ENCODE data around the gene CRB2. TPM values are rescaled to one million over a fixed set of nuclear protein-coding genes. Genes with fewer than 3 reads are reported as not detected.

The CRB2 gene
- total and polyA plus RNA-seq, 4 experiments from 2014 or later, result not detected

DNA sequence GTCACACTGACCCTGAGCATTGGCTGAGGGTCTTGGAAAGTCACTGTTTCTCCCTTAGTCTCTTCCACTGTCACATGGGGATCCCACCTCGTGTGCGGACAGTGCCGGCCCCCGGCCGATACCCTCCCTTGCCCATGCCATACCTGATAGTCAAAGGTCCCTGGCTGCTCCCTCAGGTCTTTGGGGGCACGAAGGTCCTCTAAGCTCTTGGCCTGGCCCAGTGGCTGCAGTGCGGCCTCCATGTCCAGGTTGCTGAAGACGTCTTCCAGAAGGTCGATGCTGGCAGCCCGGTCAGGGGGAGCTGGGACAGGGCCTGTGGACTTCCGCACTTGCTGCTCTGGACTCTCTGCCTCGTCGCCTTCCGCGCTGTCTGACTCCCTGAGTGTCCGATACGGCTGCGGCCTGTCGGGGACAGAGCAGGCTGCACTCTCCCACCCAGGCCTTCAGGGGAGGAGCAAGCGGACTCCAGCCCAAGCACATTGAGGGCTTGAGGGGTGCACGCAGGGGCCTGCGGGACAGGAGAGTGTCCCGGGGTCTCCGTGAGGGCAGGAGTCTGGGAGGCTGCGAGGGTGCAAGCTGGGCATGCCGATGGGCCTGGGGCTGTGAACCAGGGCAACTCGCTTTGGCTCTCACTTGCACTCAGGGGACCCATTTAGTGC lies 27.6 kb downstream of the CRB2 start:
- POLR2A ChIA-PET (ENCODE audit: partially characterized antibody), result no interaction called here
- Histone ChIP-seq H3K4me3 (ENCODE audit: low read length in 2 of 2) (no peak overlapping the region), H3K36me3 (ENCODE audit: insufficient read depth, low read length) (no peaks in the 10 kb centered on the region), H3K9me3 (ENCODE audit: control insufficient read depth in 1 of 2, low read length in 2 of 2) (no peaks in the 10 kb centered on the region), H3K27me3 (ENCODE audit: insufficient read depth, low read length) (no peaks in the 10 kb centered on the region), H3K4me1 (ENCODE audit: insufficient read depth, low read length) (no peaks in the 10 kb centered on the region), H3K27ac (ENCODE audit: low read depth, low read length) (no peak overlapping the region)
- DNase-seq, result peak in 1 of 5 donors; percentile 18
- no peaks in the 10 kb centered on the region for H3K27me3 Mint-ChIP-seq
- H3K4me3 Mint-ChIP-seq, result peak overlapping the region in 1 of 8 donors; percentile 25
- intact Hi-C loops (cut with micrococcal nuclease), result loop anchor here (10.0 kb wide), 1 partner anchor 919 kb away; no protein-coding TSS in a partner anchor
- H3K9me3 Mint-ChIP-seq, result no peaks in the 10 kb centered on the region
- no peak overlapping the region for H3K27ac Mint-ChIP-seq
- CTCF ChIA-PET (ENCODE audit: partially characterized antibody), result no interaction called here
- H3K36me3 Mint-ChIP-seq, result peaks cover 0 to 6% of the 10 kb centered on the region in 2 donors
- no peaks in the 10 kb centered on the region for H3K4me1 Mint-ChIP-seq

DNA sequence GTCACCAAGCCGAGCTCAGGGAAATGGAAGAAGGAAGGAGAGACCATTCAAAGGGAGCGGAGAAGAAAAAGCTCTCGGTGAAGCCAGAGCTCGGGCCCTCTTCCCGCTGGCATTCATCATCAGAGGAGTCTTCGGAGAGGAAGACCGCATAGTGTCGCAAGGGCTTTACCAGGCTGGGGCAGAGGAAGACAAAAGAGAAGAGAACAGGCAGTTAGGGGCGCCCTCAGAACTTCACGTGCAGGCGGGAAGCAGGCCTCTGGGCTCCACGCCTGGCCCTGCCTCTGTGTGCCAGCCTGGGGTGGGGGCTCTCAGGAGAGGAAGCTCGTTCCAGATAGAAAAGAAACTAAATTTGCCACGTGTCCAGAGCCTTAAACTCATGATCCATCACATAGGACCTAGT lies 31.7 kb downstream of the CRB2 start:
- Histone ChIP-seq H3K4me1 (ENCODE audit: insufficient read depth, low read length) (no peaks in the 10 kb centered on the region), H3K27ac (ENCODE audit: low read depth, low read length) (no peak overlapping the region), H3K4me3 (ENCODE audit: low read length in 2 of 2) (no peak overlapping the region), H3K9me3 (ENCODE audit: control insufficient read depth in 1 of 2, low read length in 2 of 2) (no peaks in the 10 kb centered on the region), H3K36me3 (ENCODE audit: insufficient read depth, low read length) (no peaks in the 10 kb centered on the region), H3K27me3 (ENCODE audit: insufficient read depth, low read length) (no peaks in the 10 kb centered on the region)
- DNase-seq, result peak in 1 of 5 donors; percentile 9
- no peaks in the 10 kb centered on the region for H3K9me3 Mint-ChIP-seq
- H3K36me3 Mint-ChIP-seq, result peaks cover 0 to 9% of the 10 kb centered on the region in 2 donors
- no peak overlapping the region for H3K4me3 Mint-ChIP-seq
- H3K27ac Mint-ChIP-seq, result no peak overlapping the region
- H3K4me1 Mint-ChIP-seq, result no peaks in the 10 kb centered on the region
- POLR2A ChIA-PET (ENCODE audit: partially characterized antibody), result no interaction called here
- intact Hi-C loops (cut with micrococcal nuclease), result loop anchor here (10.0 kb wide), 1 partner anchor 923 kb away; no protein-coding TSS in a partner anchor
- no peaks in the 10 kb centered on the region for H3K27me3 Mint-ChIP-seq
- CTCF ChIA-PET (ENCODE audit: partially characterized antibody), result interaction anchor here (1.1 to 1.7 kb wide), 2 partner anchors 19 to 33 kb away, joined by 3 to 7 read pairs; no protein-coding TSS in a partner anchor

DNA sequence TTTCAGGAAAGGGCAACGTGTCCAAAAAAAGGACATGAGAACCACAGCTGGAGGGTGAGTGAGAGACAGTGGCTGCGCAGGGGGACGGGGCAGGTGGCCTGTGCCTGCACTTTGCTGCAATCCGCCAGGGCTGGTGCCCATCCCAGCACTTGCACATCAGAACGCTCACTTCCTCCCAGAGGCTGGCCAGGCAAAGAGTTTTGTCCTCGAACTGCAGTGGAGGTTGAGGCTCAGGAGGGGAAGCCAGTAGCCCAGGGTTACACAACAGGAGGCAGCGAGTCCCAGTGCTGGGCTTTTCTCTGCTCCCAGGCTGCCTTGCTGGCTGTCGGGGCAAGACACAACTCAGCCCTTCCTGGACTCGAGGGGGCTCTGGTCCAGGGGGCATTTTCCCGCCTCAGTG lies 33.1 kb downstream of the CRB2 start:
- H3K36me3 ChIP-seq (ENCODE audit: insufficient read depth, low read length), result no peaks in the 10 kb centered on the region
- Mint-ChIP-seq H3K9me3 (no peaks in the 10 kb centered on the region), H3K36me3 (peaks cover 0 to 9% of the 10 kb centered on the region in 2 donors), H3K4me3 (no peak overlapping the region), H3K27me3 (no peaks in the 10 kb centered on the region), H3K4me1 (no peaks in the 10 kb centered on the region), H3K27ac (no peak overlapping the region)
- ChIA-PET POLR2A (ENCODE audit: partially characterized antibody) (no interaction called here), CTCF (ENCODE audit: partially characterized antibody) (interaction anchor here (1.7 kb wide), 1 partner anchor 35 kb away, joined by 7 read pairs; no protein-coding TSS in a partner anchor)
- no peak overlapping the region for H3K4me3 ChIP-seq (ENCODE audit: low read length in 2 of 2)
- H3K9me3 ChIP-seq (ENCODE audit: control insufficient read depth in 1 of 2, low read length in 2 of 2), result no peaks in the 10 kb centered on the region
- H3K4me1 ChIP-seq (ENCODE audit: insufficient read depth, low read length), result no peaks in the 10 kb centered on the region
- no peaks in the 10 kb centered on the region for H3K27me3 ChIP-seq (ENCODE audit: insufficient read depth, low read length)
- no peak overlapping the region for H3K27ac ChIP-seq (ENCODE audit: low read depth, low read length)
- peak in 1 of 5 donors; percentile 17 for DNase-seq
- intact Hi-C loops (cut with micrococcal nuclease), result loop anchor here (10.0 kb wide), 1 partner anchor 924 kb away; no protein-coding TSS in a partner anchor

DNA sequence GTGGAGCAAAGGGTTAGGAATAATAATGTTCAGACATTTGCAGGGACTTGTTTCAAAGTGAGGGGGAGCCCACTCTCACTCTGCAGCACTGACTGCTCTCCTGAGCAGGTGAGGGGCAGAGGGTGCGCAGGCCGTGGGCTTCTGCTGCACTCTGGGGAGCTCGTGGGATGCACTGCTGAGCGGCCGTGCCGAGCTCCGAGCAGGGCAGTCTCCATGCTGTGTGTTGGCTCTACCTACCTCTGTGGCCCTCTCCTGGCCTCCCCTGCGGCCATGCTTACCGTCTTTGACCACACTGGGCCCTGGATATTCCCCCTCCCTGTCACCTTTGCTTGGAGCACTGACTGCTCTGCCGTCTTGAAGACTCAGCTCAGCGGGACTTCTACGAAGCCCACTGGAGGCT lies 33.7 kb downstream of the CRB2 start:
- ChIA-PET CTCF (ENCODE audit: partially characterized antibody) (no interaction called here), POLR2A (ENCODE audit: partially characterized antibody) (no interaction called here)
- H3K27me3 Mint-ChIP-seq, result no peaks in the 10 kb centered on the region
- H3K9me3 Mint-ChIP-seq, result no peaks in the 10 kb centered on the region
- no peak overlapping the region for H3K4me3 Mint-ChIP-seq
- intact Hi-C loops (cut with micrococcal nuclease), result loop anchor here (10.0 kb wide), 1 partner anchor 925 kb away; no protein-coding TSS in a partner anchor
- Histone ChIP-seq H3K36me3 (ENCODE audit: insufficient read depth, low read length) (no peaks in the 10 kb centered on the region), H3K4me1 (ENCODE audit: insufficient read depth, low read length) (no peaks in the 10 kb centered on the region), H3K27me3 (ENCODE audit: insufficient read depth, low read length) (no peaks in the 10 kb centered on the region), H3K4me3 (ENCODE audit: low read length in 2 of 2) (no peak overlapping the region), H3K9me3 (ENCODE audit: control insufficient read depth in 1 of 2, low read length in 2 of 2) (no peaks in the 10 kb centered on the region), H3K27ac (ENCODE audit: low read depth, low read length) (no peak overlapping the region)
- peaks cover 0 to 13% of the 10 kb centered on the region in 2 donors for H3K36me3 Mint-ChIP-seq
- no peaks in the 10 kb centered on the region for H3K4me1 Mint-ChIP-seq
- DNase-seq, result peak in 1 of 5 donors; percentile 5
- peak overlapping the region in 2 of 7 donors; percentile 37 to 38 for H3K27ac Mint-ChIP-seq

DNA sequence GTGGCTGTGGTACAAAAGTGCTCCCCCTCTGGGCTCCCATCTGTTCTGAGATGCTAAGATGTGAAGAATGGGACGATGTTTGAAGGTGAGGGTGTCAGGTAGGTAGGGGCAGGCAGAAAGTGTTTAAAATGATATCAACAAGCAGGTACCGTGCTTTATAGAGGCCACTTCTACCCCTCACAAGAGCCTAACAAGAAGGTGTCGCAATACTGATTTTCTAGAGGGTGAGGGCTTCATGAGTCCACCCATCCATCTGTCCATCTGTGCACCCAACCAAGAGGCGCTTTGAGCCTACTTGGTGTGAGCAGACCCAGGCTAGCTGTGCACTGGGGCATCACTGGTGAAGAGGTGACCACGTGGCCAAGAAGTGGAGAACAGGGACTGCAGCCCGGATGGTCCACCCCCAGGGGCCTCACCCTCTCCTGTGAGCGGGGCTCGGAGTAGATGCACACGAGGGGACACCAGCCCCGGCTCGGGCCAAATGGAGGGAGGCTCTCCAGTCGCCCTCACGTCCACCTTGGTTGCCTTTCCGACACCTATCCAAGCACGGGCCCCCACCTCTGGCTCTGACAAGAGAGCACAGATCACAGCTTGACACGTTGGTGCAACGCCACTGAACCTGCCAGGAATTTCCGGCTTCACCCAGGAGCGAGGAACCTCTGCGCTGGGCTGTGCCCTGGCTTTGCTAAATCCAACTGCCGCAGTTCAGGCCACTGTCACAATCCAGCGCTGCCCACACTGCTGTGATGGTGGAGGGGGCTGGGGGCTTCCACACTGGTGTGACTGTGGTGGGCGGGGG lies 34.5 kb downstream of the CRB2 start:
- Mint-ChIP-seq H3K36me3 (peaks cover 0 to 16% of the 10 kb centered on the region in 2 donors), H3K27ac (peak overlapping the region in 1 of 7 donors; percentile 15), H3K9me3 (no peaks in the 10 kb centered on the region), H3K4me1 (no peaks in the 10 kb centered on the region), H3K27me3 (no peaks in the 10 kb centered on the region), H3K4me3 (no peak overlapping the region)
- DNase-seq, result peak in 1 of 5 donors; percentile 18
- intact Hi-C loops (cut with micrococcal nuclease), result no loop called here
- CTCF ChIA-PET (ENCODE audit: partially characterized antibody), result interaction anchor here (1.5 kb wide), 1 partner anchor 37 kb away, joined by 3 read pairs; no protein-coding TSS in a partner anchor
- Histone ChIP-seq H3K4me1 (ENCODE audit: insufficient read depth, low read length) (no peaks in the 10 kb centered on the region), H3K27ac (ENCODE audit: low read depth, low read length) (no peak overlapping the region), H3K4me3 (ENCODE audit: low read length in 2 of 2) (no peak overlapping the region), H3K36me3 (ENCODE audit: insufficient read depth, low read length) (no peaks in the 10 kb centered on the region), H3K27me3 (ENCODE audit: insufficient read depth, low read length) (no peaks in the 10 kb centered on the region), H3K9me3 (ENCODE audit: control insufficient read depth in 1 of 2, low read length in 2 of 2) (no peaks in the 10 kb centered on the region)
- POLR2A ChIA-PET (ENCODE audit: partially characterized antibody), result no interaction called here

DNA sequence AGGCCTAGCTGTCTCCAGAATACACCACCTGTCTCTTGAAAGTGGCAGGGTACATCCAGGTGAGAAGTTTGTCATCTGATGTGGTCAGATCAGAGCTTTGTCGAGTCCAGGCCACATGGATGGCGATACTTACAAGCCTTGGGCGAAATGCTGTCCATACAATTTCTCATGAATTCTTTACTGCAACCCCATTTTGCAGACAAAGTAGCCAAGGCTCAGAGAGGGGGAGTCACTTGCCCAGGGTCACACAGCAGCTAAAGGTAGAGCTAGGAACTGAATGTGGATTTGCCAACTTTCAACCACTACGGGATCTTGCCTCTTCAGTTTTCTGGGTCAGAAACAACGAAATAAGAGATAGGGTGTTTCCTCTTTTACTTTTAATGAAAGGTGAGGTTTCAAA lies 35.2 kb downstream of the CRB2 start:
- no peaks in the 10 kb centered on the region for H3K9me3 ChIP-seq (ENCODE audit: control insufficient read depth in 1 of 2, low read length in 2 of 2)
- no peaks in the 10 kb centered on the region for H3K4me1 ChIP-seq (ENCODE audit: insufficient read depth, low read length)
- H3K27ac ChIP-seq (ENCODE audit: low read depth, low read length), result no peak overlapping the region
- no peaks in the 10 kb centered on the region for H3K9me3 Mint-ChIP-seq
- H3K27me3 Mint-ChIP-seq, result no peaks in the 10 kb centered on the region
- no peaks in the 10 kb centered on the region for H3K4me1 Mint-ChIP-seq
- H3K36me3 ChIP-seq (ENCODE audit: insufficient read depth, low read length), result no peaks in the 10 kb centered on the region
- no peak overlapping the region for H3K4me3 ChIP-seq (ENCODE audit: low read length in 2 of 2)
- H3K27ac Mint-ChIP-seq, result no peak overlapping the region
- no peak overlapping the region for H3K4me3 Mint-ChIP-seq
- H3K27me3 ChIP-seq (ENCODE audit: insufficient read depth, low read length), result no peaks in the 10 kb centered on the region
- ChIA-PET POLR2A (ENCODE audit: partially characterized antibody) (no interaction called here), CTCF (ENCODE audit: partially characterized antibody) (interaction anchor here (1.5 kb wide), 1 partner anchor 38 kb away, joined by 3 read pairs; no protein-coding TSS in a partner anchor)
- DNase-seq, result no peak
- intact Hi-C loops (cut with micrococcal nuclease), result no loop called here
- H3K36me3 Mint-ChIP-seq, result peaks cover 0 to 16% of the 10 kb centered on the region in 2 donors

DNA sequence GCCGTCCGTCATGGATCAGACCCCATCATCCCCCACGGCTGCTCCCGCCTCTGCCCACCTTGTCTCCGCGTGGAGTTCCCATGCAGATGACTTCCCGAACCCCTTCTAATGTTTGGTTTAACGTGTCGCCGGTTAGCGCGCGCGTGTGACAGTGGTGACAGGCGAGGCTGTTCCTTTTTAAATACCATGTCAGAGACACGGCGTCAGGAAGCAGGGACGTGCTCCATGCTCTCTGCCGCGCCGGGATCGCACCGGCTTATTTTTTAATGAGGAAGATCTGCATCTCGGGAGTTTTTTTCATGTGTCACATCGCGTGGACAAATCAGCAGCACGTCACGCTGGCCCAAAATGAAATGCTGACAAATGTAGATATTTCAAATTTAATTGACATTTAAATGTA lies 35.9 kb downstream of the CRB2 start:
- Histone ChIP-seq H3K36me3 (ENCODE audit: insufficient read depth, low read length) (no peaks in the 10 kb centered on the region), H3K9me3 (ENCODE audit: control insufficient read depth in 1 of 2, low read length in 2 of 2) (no peaks in the 10 kb centered on the region), H3K27me3 (ENCODE audit: insufficient read depth, low read length) (no peaks in the 10 kb centered on the region), H3K4me3 (ENCODE audit: low read length in 2 of 2) (no peak overlapping the region), H3K4me1 (ENCODE audit: insufficient read depth, low read length) (no peaks in the 10 kb centered on the region), H3K27ac (ENCODE audit: low read depth, low read length) (no peak overlapping the region)
- H3K4me1 Mint-ChIP-seq, result no peaks in the 10 kb centered on the region
- intact Hi-C loops (cut with micrococcal nuclease), result no loop called here
- peak in 1 of 5 donors; percentile 27 for DNase-seq
- no peak overlapping the region for H3K4me3 Mint-ChIP-seq
- no peak overlapping the region for H3K27ac Mint-ChIP-seq
- H3K36me3 Mint-ChIP-seq, result peaks cover 0 to 16% of the 10 kb centered on the region in 2 donors
- POLR2A ChIA-PET (ENCODE audit: partially characterized antibody), result interaction anchor here (0.6 kb wide), 1 partner anchor 297 kb away, joined by 3 read pairs; no protein-coding TSS in a partner anchor
- no peaks in the 10 kb centered on the region for H3K27me3 Mint-ChIP-seq
- no peaks in the 10 kb centered on the region for H3K9me3 Mint-ChIP-seq
- CTCF ChIA-PET (ENCODE audit: partially characterized antibody), result interaction anchor here (1.5 kb wide), 1 partner anchor 39 kb away, joined by 3 read pairs; no protein-coding TSS in a partner anchor

Data from CD4-positive, alpha-beta memory T cell (primary cell).